Gastrocnemius medialis (tissue), 4 donors: ENCODE data around the gene FAAH. TPM values are rescaled to one million over a fixed set of nuclear protein-coding genes. Genes with fewer than 3 reads are reported as not detected.

Source experiments
- ATAC-seq, 2 donors: fragments of 150-250 bp; one replicate each; pipeline ENCODE4 v1.9.1; 2016
- DNase-seq, 2 donors: peaks; one replicate each; pipeline ENCODE4 v3.0.0-alpha.2; 2019
- H3K27ac ChIP-seq, 4 donors: fragments of 200-600 bp; sonication (generic); 1 replicate in 1 of 4; 2 replicates in 3 of 4; pipeline ENCODE4 v1.5.1; 2016 to 2018; ENCODE audit warnings: mild to moderate bottlenecking in 2 of 4, moderate library complexity in 1 of 4
- H3K27me3 ChIP-seq, 3 donors: fragments of 200-600 bp; sonication (generic) in 2 of 3; 1 replicate in 1 of 3; 2 replicates in 2 of 3; pipeline versions ENCODE4 v1.5.1 to v1.6.0; 2016 to 2019; ENCODE audit warnings: mild to moderate bottlenecking in 1 of 3, moderate library complexity in 1 of 3
- H3K36me3 ChIP-seq, 2 donors: fragments of 200-600 bp; sonication (generic) in 1 of 2; one replicate each; pipeline ENCODE4 v1.5.1; 2017 to 2018
- H3K4me1 ChIP-seq, 2 donors: fragments of 200-600 bp; sonication (generic) in 1 of 2; one replicate each; pipeline ENCODE4 v1.5.1; 2016 to 2017; ENCODE audit warnings: mild to moderate bottlenecking in 2 of 2
- H3K4me3 ChIP-seq, 4 donors: fragments of 200-600 bp; sonication (generic) in 3 of 4; 1 replicate in 1 of 4; 2 replicates in 3 of 4; pipeline ENCODE4 v1.5.1; 2016 to 2019; ENCODE audit warnings: mild to moderate bottlenecking in 2 of 4
- H3K9me3 ChIP-seq, 3 donors: fragments of 200-600 bp; sonication (generic) in 2 of 3; 1 replicate in 1 of 3; 2 replicates in 2 of 3; pipeline ENCODE4 v1.5.1; 2016 to 2019
- POLR2A ChIP-seq, 2 donors: fragments of 450-650 bp; IDR thresholded peaks; one replicate each; pipeline ENCODE4 v1.6.1; 2017; ENCODE audit warnings: antibody characterized with exemption in 2 of 2, mild to moderate bottlenecking in 2 of 2, moderate library complexity in 2 of 2
- in situ Hi-C, 4 donors: fragments of 200-750 bp; cut with MboI; loops; one replicate each; pipeline versions ENCODE4 v1.15.0 to v1.8.0; 2017; ENCODE audit warnings: low sequenced_read_pairs in 4 of 4
- intact Hi-C: fragments of 100-400 bp; cut with DNase I; formaldehyde crosslinking; loops from one replicate; pipeline ENCODE4 v1.15.1; 2023; ENCODE audit warnings: low total_unique reads
- total RNA-seq, 4 donors: library from RNA; depleted of rRNA; stranded (reverse); fragments of >200 nt; gene quantifications; one replicate each; pipeline versions ENCODE4 v1.1.0 to v1.2.3, GENCODE V29; 2016
- TF ChIP-seq, protein P1 (sequence below), 5 experiments: fragments of 450-650 bp in 3 of 5; fragments of 200-600 bp in 2 of 5; sonication (generic) in 2 of 5; IDR thresholded peaks in 4 of 5; conservative IDR thresholded peaks in 1 of 5; 1 replicate in 4 of 5; 2 replicates in 1 of 5; pipeline ENCODE4 v1.5.1; 2016 to 2019; ENCODE audit warnings: antibody characterized with exemption in 5 of 5, mild to moderate bottlenecking in 3 of 5, moderate library complexity in 3 of 5

FAAH gene
- total RNA-seq, 4 donors from 2014 or later = 5.2 to 15.6 (median 7.3) TPM

DNA sequence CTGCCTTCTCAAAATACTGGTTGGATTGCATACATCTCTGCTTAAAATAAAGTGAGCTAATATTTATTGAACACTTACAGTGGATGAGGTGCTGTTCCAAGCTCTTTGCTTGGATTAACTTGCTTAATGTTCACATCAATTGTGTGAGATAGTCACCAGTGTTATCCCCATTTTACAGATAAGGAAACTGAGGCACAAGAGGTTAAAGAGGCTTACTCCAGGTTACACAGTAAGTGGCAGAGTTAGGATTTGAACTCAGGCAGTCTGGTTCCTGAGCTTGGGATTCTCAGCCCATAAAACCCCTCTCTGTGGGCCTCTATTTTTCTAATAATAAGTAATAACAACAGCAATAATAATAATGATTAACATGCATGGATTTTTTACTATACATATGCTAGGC, 13.6 kb upstream of the FAAH start:
- H3K36me3 ChIP-seq = no peaks in the 10 kb centered on the region
- H3K4me1 ChIP-seq = no peaks in the 10 kb centered on the region
- DNase-seq (no peak), ATAC-seq (no peak)
- H3K27ac ChIP-seq = no peak overlapping the region
- intact Hi-C loops = no loop called here
- TF ChIP-seq, protein P1, sequence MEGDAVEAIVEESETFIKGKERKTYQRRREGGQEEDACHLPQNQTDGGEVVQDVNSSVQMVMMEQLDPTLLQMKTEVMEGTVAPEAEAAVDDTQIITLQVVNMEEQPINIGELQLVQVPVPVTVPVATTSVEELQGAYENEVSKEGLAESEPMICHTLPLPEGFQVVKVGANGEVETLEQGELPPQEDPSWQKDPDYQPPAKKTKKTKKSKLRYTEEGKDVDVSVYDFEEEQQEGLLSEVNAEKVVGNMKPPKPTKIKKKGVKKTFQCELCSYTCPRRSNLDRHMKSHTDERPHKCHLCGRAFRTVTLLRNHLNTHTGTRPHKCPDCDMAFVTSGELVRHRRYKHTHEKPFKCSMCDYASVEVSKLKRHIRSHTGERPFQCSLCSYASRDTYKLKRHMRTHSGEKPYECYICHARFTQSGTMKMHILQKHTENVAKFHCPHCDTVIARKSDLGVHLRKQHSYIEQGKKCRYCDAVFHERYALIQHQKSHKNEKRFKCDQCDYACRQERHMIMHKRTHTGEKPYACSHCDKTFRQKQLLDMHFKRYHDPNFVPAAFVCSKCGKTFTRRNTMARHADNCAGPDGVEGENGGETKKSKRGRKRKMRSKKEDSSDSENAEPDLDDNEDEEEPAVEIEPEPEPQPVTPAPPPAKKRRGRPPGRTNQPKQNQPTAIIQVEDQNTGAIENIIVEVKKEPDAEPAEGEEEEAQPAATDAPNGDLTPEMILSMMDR (IDR thresholded peaks at IDR 0.05 in 4 of 5, conservative IDR thresholded peaks at IDR 0.05 in 1 of 5) = no peak
- no peak for TF ChIP-seq POLR2A (IDR thresholded peaks at IDR 0.05)
- H3K9me3 ChIP-seq = no peaks in the 10 kb centered on the region
- H3K27me3 ChIP-seq = no peaks in the 10 kb centered on the region
- H3K4me3 ChIP-seq = no peak overlapping the region
- in situ Hi-C loops = no loop called here

DNA sequence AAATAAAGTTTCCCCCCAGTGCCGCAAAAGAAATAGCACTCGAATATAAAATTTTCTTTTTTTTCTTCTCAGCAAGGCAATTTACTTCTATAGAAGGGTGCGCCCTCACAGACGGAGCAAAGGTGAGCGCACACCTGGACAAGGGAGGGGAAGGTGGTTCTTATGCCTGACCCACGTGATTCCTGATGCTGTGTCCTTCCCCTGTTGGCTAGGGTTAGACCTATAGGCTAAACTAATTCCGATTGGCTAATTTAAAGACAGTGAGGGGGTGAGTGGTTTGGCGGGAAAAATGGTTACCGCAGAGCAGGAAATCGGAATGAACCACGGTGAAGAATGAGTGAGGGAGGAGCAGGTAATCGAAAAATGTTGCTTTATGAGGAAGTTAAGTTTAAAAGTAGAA, 607 bp upstream of the FAAH start:
- intact Hi-C loops = no loop called here

GRCh38 chr1:46394872-46395465, 852 bp downstream of the FAAH start:
- Histone ChIP-seq H3K4me1 (peaks cover 39 to 46% of the 10 kb centered on the region in 2 donors), H3K36me3 (no peaks in the 10 kb centered on the region), H3K27ac (peak overlapping the region; percentile 45 to 75 (median 72)), H3K4me3 (peak overlapping the region; percentile 62 to 83 (median 66)), H3K9me3 (no peaks in the 10 kb centered on the region), H3K27me3 (no peaks in the 10 kb centered on the region)
- in situ Hi-C loops (no loop called here), intact Hi-C loops (loop anchor here (1.0 to 2.0 kb wide), 2 partner anchors 7 to 324 kb away; partner anchors contain the start of gene EFCAB14)
- ATAC-seq (peak; percentile 42 to 44), DNase-seq (peak in 1 of 2 donors; percentile 37)
- TF ChIP-seq POLR2A (IDR thresholded peaks at IDR 0.05) = no peak
- TF ChIP-seq, protein P1 (IDR thresholded peaks at IDR 0.05 in 4 of 5, conservative IDR thresholded peaks at IDR 0.05 in 1 of 5) = no peak

More for the DNA sequence above, 607 bp upstream of the FAAH start:
- Histone ChIP-seq H3K9me3 (no peaks in the 10 kb centered on the region), H3K4me1 (peaks cover 27 to 32% of the 10 kb centered on the region in 2 donors), H3K27ac (no peak overlapping the region), H3K36me3 (no peaks in the 10 kb centered on the region), H3K4me3 (peak overlapping the region in 3 of 4 donors; percentile 62 to 83 (median 63)), H3K27me3 (no peaks in the 10 kb centered on the region)
- in situ Hi-C loops = no loop called here
- DNase-seq (no peak), ATAC-seq (no peak)
- TF ChIP-seq, protein P1 (IDR thresholded peaks at IDR 0.05 in 4 of 5, conservative IDR thresholded peaks at IDR 0.05 in 1 of 5) = no peak
- TF ChIP-seq POLR2A (IDR thresholded peaks at IDR 0.05) = no peak

DNA sequence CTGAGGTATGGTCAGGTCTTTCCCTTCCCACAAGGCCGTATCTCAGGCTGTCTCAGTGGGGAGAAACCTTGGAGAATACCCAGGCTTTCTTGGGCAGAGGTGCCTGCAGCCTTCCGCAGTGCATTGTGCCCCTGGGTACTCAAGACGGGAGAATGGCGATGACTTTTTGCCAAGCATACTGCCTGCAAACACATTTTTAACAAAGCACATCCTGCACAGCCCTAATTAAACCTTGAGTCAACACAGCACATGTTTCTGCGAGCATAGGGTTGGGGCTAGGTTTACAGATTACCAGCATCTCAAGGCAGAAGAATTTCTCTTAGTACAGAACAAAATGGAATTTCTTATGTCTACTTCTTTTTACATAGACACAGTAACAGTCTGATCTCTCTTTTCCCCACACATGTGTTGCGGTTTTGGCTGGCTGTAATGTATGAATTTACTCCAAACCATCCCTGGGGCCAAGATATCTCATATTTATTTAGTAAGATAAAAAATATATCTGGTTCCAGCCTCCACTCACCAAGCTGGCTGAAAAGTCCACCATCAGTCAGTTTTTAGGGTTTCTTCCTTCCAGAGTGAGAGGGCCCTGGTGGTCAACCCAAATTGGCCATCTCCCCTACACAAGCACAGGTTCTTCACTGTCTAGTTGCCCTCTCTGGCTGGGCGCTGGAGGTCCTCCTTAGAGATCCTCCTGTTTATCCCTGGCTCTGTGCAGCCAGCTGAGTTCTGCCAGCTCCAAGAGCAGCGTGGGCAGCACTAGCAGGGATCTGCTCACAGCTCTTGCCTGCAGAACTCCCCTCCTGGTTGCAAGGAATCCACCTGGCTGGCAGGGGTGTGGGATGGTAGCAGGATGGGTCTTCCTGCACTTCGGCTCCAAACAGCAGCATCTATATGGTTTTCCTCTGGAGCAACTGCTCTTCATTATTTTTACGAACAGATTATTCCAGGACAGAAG, 2.6 kb downstream of the FAAH start:
- no peak for ATAC-seq
- H3K9me3 ChIP-seq = no peaks in the 10 kb centered on the region

More for the DNA sequence above, 2.6 kb downstream of the FAAH start:
- H3K27me3 ChIP-seq = no peaks in the 10 kb centered on the region
- H3K27ac ChIP-seq = peak overlapping the region in 2 of 4 donors; percentile 74 to 75
- DNase-seq = no peak
- in situ Hi-C loops = no loop called here
- no peak overlapping the region for H3K4me3 ChIP-seq
- no peak for TF ChIP-seq POLR2A (IDR thresholded peaks at IDR 0.05)
- TF ChIP-seq, protein P1 (IDR thresholded peaks at IDR 0.05 in 4 of 5, conservative IDR thresholded peaks at IDR 0.05 in 1 of 5) = no peak
- intact Hi-C loops = no loop called here
- H3K36me3 ChIP-seq = no peaks in the 10 kb centered on the region
- peaks cover 46 to 57% of the 10 kb centered on the region in 2 donors for H3K4me1 ChIP-seq
